ENCODE measurements around the gene PDE4D. TPM values are rescaled to one million over a fixed set of nuclear protein-coding genes. Genes with fewer than 3 reads are reported as not detected.

Gene PDE4D
- total and polyA plus RNA-seq, 8 donors, result 1.5 to 7.1 (median 3.1) TPM

GRCh38 chr5:59040024-59040803 lies 853.3 kb downstream of the PDE4D start:
- WGBS, 2 donors, result 26 to 48% methylated on average over 13 of the region's 13 CpGs
- H3K36me3 ChIP-seq, result no peaks in the 10 kb centered on the region
- peaks cover 0 to 8% (median 0%) of the 10 kb centered on the region in 3 donors for H3K4me1 ChIP-seq
- TF ChIP-seq CTCF (IDR thresholded peaks at IDR 0.05), result no peak
- peak in 3 of 4 donors; percentile 36 to 51 (median 48) for ATAC-seq
- no peaks in the 10 kb centered on the region for H3K9me3 ChIP-seq
- DNase-seq, result no peak
- H3K27ac ChIP-seq, result peak overlapping the region in 1 of 4 donors; percentile 53
- intact Hi-C loops (cut with DNase I), result no loop called here
- peak overlapping the region; percentile 39 to 76 (median 54) for H3K4me3 ChIP-seq
- no peaks in the 10 kb centered on the region for H3K27me3 ChIP-seq
- no peak for FAIRE-seq

GRCh38 chr5:59039296-59040023 lies 854.1 kb downstream of the PDE4D start:
- FAIRE-seq (no peak), DNase-seq (peak; percentile 29 to 86 (median 55)), ATAC-seq (peak; percentile 63 to 80 (median 76))
- TF ChIP-seq CTCF (IDR thresholded peaks at IDR 0.05), result no peak
- H3K4me1 ChIP-seq, result peaks cover 0 to 11% (median 0%) of the 10 kb centered on the region in 3 donors
- H3K9me3 ChIP-seq, result no peaks in the 10 kb centered on the region
- no peaks in the 10 kb centered on the region for H3K27me3 ChIP-seq
- H3K4me3 ChIP-seq, result peak overlapping the region; percentile 39 to 76 (median 54)
- WGBS, 2 donors, result 1 to 2% methylated on average over 46 to 87 of the region's 87 CpGs
- H3K36me3 ChIP-seq, result no peaks in the 10 kb centered on the region
- intact Hi-C loops (cut with DNase I), result no loop called here
- H3K27ac ChIP-seq, result peak overlapping the region in 2 of 4 donors; percentile 36 to 53

- Histone ChIP-seq H3K4me1 (peaks cover 0 to 11% (median 0%) of the 10 kb centered on the region in 3 donors), H3K9me3 (no peaks in the 10 kb centered on the region), H3K27me3 (no peaks in the 10 kb centered on the region), H3K4me3 (peak overlapping the region; percentile 39 to 76 (median 54)), H3K36me3 (no peaks in the 10 kb centered on the region), H3K27ac (peak overlapping the region in 2 of 4 donors; percentile 36 to 53)
- WGBS, 2 donors, result 12 to 19% methylated on average over 35 of the region's 35 CpGs
- FAIRE-seq (no peak), DNase-seq (peak in 1 of 6 donors; percentile 78), ATAC-seq (peak in 1 of 4 donors; percentile 5)
- intact Hi-C loops (cut with DNase I), result no loop called here
- TF ChIP-seq CTCF (IDR thresholded peaks at IDR 0.05), result no peak
Measured at GRCh38 chr5:59038798-59039295, 854.7 kb downstream of the PDE4D start.

GRCh38 chr5:59037941-59038797 lies 855.4 kb downstream of the PDE4D start:
- intact Hi-C loops (cut with DNase I), result no loop called here

More at GRCh38 chr5:59037941-59038797, 855.4 kb downstream of the PDE4D start:
- DNase-seq (no peak), ATAC-seq (peak in 1 of 4 donors; percentile 2), FAIRE-seq (no peak)
- Histone ChIP-seq H3K4me3 (peak overlapping the region in 3 of 4 donors; percentile 39 to 76 (median 49)), H3K27ac (no peak overlapping the region), H3K9me3 (no peaks in the 10 kb centered on the region), H3K36me3 (no peaks in the 10 kb centered on the region), H3K4me1 (peaks cover 0 to 11% (median 0%) of the 10 kb centered on the region in 3 donors), H3K27me3 (no peaks in the 10 kb centered on the region)
- TF ChIP-seq CTCF (IDR thresholded peaks at IDR 0.05), result no peak
- WGBS, 2 donors, result 80 to 88% methylated on average over 10 of the region's 10 CpGs

Measured in pancreas (tissue), 10 donors.